ENCODE results near the gene RAI1. TPM values are rescaled to one million over a fixed set of nuclear protein-coding genes. Genes with fewer than 3 reads are reported as not detected.

The RAI1 gene
- total and polyA plus RNA-seq, 5 donors from 2014 or later: 0.80 to 11.4 (median 1.1) TPM

DNA sequence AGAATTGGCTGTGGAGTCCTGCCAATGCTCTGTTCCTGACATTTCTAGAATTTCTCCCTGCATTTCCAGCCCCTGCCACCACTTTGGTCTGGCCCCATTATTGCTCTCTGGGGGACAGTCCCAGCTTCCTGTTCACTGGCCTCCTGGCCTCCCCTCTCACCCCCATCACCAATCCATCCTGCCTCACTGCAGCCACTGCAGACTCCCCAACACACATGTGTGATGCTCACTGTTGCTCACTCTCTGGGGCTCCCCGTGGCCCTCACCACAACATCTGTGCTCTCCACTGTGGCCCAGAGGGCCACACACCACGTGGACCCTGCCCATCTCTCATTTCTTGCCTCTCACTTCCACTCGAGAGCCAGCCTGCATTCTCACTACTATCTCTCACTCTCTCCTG lies 91.0 kb downstream of the RAI1 start:
- H3K4me1 ChIP-seq (ENCODE audit: control insufficient read depth, insufficient read depth, low read length, poor library complexity, severe bottlenecking): no peaks in the 10 kb centered on the region
- Mint-ChIP-seq H3K27ac (peak overlapping the region in 1 of 3 donors; percentile 67), H3K4me1 (peaks cover 0 to 12% (median 4%) of the 10 kb centered on the region in 4 donors), H3K27me3 (no peaks in the 10 kb centered on the region), H3K36me3 (peaks cover 5% of the 10 kb centered on the region), H3K4me3 (no peak overlapping the region), H3K9me3 (no peaks in the 10 kb centered on the region)
- no peak overlapping the region for H3K27ac ChIP-seq (ENCODE audit: insufficient read depth, low read length, poor library complexity, severe bottlenecking)
- no peaks in the 10 kb centered on the region for H3K36me3 ChIP-seq (ENCODE audit: control insufficient read depth, insufficient read depth, low read length)
- no peaks in the 10 kb centered on the region for H3K9me3 ChIP-seq (ENCODE audit: control insufficient read depth in 2 of 2, low read length in 2 of 2)
- no peaks in the 10 kb centered on the region for H3K27me3 ChIP-seq (ENCODE audit: control insufficient read depth, insufficient read depth, low read length)
- ATAC-seq (ENCODE audit: low read depth in 2 of 2): no peak
- no peak overlapping the region for H3K4me3 ChIP-seq (ENCODE audit: low read depth, low read length)
- DNase-seq: no peak

GRCh38 chr17:17774009-17774881 lies 93.0 kb downstream of the RAI1 start:
- Histone ChIP-seq H3K4me1 (ENCODE audit: control insufficient read depth, insufficient read depth, low read length, poor library complexity, severe bottlenecking) (no peaks in the 10 kb centered on the region), H3K36me3 (ENCODE audit: control insufficient read depth, insufficient read depth, low read length) (no peaks in the 10 kb centered on the region), H3K4me3 (ENCODE audit: low read depth, low read length) (no peak overlapping the region), H3K27ac (ENCODE audit: insufficient read depth, low read length, poor library complexity, severe bottlenecking) (no peak overlapping the region), H3K27me3 (ENCODE audit: control insufficient read depth, insufficient read depth, low read length) (no peaks in the 10 kb centered on the region), H3K9me3 (ENCODE audit: control insufficient read depth in 2 of 2, low read length in 2 of 2) (no peaks in the 10 kb centered on the region)
- no peak overlapping the region for H3K4me3 Mint-ChIP-seq
- no peaks in the 10 kb centered on the region for H3K9me3 Mint-ChIP-seq
- peaks cover 5% of the 10 kb centered on the region for H3K36me3 Mint-ChIP-seq
- DNase-seq (no peak), ATAC-seq (ENCODE audit: low read depth in 2 of 2) (no peak)
- H3K27ac Mint-ChIP-seq: no peak overlapping the region
- no peaks in the 10 kb centered on the region for H3K27me3 Mint-ChIP-seq
- H3K4me1 Mint-ChIP-seq: peaks cover 0 to 10% (median 2%) of the 10 kb centered on the region in 4 donors

- H3K36me3 Mint-ChIP-seq: peaks cover 5% of the 10 kb centered on the region
- H3K27me3 Mint-ChIP-seq: peaks cover 6% of the 10 kb centered on the region
- DNase-seq (no peak), ATAC-seq (ENCODE audit: low read depth in 2 of 2) (no peak)
- H3K4me1 Mint-ChIP-seq: peaks cover 0 to 11% (median 5%) of the 10 kb centered on the region in 4 donors
- Histone ChIP-seq H3K4me3 (ENCODE audit: low read depth, low read length) (no peak overlapping the region), H3K27ac (ENCODE audit: insufficient read depth, low read length, poor library complexity, severe bottlenecking) (no peak overlapping the region), H3K27me3 (ENCODE audit: control insufficient read depth, insufficient read depth, low read length) (no peaks in the 10 kb centered on the region), H3K4me1 (ENCODE audit: control insufficient read depth, insufficient read depth, low read length, poor library complexity, severe bottlenecking) (peaks cover 4% of the 10 kb centered on the region), H3K36me3 (ENCODE audit: control insufficient read depth, insufficient read depth, low read length) (no peaks in the 10 kb centered on the region), H3K9me3 (ENCODE audit: control insufficient read depth in 2 of 2, low read length in 2 of 2) (no peaks in the 10 kb centered on the region)
- H3K27ac Mint-ChIP-seq: no peak overlapping the region
- H3K4me3 Mint-ChIP-seq: no peak overlapping the region
- no peaks in the 10 kb centered on the region for H3K9me3 Mint-ChIP-seq
These were observed 95.6 kb downstream of the RAI1 start for GRCh38 chr17:17776889-17777288.

DNA sequence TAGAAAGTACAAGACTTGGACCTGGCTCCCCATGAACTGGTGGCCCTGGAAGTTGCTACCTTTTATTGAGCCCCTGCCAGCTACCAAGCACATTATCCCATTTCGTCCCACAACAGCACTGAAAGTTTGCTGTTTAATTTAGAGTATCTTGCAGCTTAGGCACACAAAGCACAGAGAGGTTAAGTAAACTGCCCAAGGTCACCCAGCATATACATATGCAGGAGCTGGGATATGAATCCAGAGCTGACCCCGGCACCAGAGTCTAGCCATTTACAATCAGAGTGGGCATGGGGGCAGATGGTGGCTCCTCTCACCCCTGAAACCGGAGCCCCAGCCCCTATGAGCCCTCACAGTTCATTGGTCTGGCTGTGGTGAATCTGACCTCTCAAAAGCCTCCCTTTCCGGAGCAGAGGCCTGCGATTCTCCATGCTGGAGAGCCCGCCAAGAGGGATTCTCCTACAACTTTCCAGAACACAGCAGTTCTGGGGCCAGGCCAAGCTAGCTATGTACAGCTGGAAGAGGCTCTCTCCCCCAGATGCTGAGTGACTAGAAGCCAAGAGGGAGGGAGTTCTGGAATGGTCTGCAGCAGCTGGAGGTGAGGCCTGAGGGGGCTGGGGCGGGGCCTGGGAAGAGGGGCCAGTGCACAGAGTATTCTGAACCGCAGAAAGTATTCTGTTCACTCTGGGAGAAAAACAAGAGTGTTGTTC lies 97.2 kb downstream of the RAI1 start:
- H3K27ac Mint-ChIP-seq: no peak overlapping the region
- no peaks in the 10 kb centered on the region for H3K27me3 ChIP-seq (ENCODE audit: control insufficient read depth, insufficient read depth, low read length)
- no peaks in the 10 kb centered on the region for H3K36me3 ChIP-seq (ENCODE audit: control insufficient read depth, insufficient read depth, low read length)
- ATAC-seq (ENCODE audit: low read depth in 2 of 2) (no peak), DNase-seq (no peak)
- no peak overlapping the region for H3K27ac ChIP-seq (ENCODE audit: insufficient read depth, low read length, poor library complexity, severe bottlenecking)
- H3K4me3 Mint-ChIP-seq: no peak overlapping the region
- H3K36me3 Mint-ChIP-seq: no peaks in the 10 kb centered on the region
- peaks cover 0 to 7% (median 5%) of the 10 kb centered on the region in 4 donors for H3K4me1 Mint-ChIP-seq
- H3K9me3 Mint-ChIP-seq: no peaks in the 10 kb centered on the region
- H3K9me3 ChIP-seq (ENCODE audit: control insufficient read depth in 2 of 2, low read length in 2 of 2): no peaks in the 10 kb centered on the region
- H3K4me1 ChIP-seq (ENCODE audit: control insufficient read depth, insufficient read depth, low read length, poor library complexity, severe bottlenecking): peaks cover 19% of the 10 kb centered on the region
- peaks cover 6% of the 10 kb centered on the region for H3K27me3 Mint-ChIP-seq
- H3K4me3 ChIP-seq (ENCODE audit: low read depth, low read length): no peak overlapping the region

DNA sequence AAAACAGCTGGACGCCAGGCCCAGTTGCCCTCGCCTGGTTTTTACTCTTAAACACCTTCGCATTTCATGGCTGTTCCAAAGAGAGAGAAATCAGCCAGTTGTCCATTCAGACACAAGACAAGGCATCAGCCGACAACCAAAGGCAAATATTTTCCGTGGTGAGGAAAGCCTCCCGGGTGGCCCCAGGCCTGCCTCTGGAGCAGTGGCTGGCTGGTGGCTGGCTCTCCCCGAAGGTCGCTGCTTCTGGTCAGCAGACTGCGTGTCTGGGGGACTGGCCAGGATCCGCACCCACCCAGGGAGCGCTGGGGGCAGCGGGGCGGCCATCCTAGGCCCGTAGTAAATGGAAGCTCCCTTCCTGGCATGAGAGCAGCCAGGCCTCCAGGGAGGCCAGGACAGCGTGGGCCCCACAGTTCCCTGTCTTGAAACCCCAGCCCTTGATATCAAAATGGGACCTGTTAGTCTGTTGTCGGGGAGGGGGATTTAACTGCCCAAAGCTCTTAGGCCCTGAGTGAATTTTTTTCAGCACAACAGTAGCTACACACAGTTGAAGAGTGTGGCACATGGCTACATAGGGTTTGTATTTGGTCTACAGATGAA lies 97.9 kb downstream of the RAI1 start:
- peaks cover 0 to 9% (median 5%) of the 10 kb centered on the region in 4 donors for H3K4me1 Mint-ChIP-seq
- ATAC-seq (ENCODE audit: low read depth in 2 of 2): no peak
- no peaks in the 10 kb centered on the region for H3K27me3 ChIP-seq (ENCODE audit: control insufficient read depth, insufficient read depth, low read length)
- H3K9me3 ChIP-seq (ENCODE audit: control insufficient read depth in 2 of 2, low read length in 2 of 2): no peaks in the 10 kb centered on the region
- H3K4me3 ChIP-seq (ENCODE audit: low read depth, low read length): no peak overlapping the region
- peak overlapping the region in 1 of 4 donors; percentile 27 for H3K4me3 Mint-ChIP-seq
- no peak for DNase-seq
- peaks cover 25% of the 10 kb centered on the region for H3K4me1 ChIP-seq (ENCODE audit: control insufficient read depth, insufficient read depth, low read length, poor library complexity, severe bottlenecking)
- H3K27ac Mint-ChIP-seq: no peak overlapping the region
- H3K36me3 ChIP-seq (ENCODE audit: control insufficient read depth, insufficient read depth, low read length): no peaks in the 10 kb centered on the region
- no peak overlapping the region for H3K27ac ChIP-seq (ENCODE audit: insufficient read depth, low read length, poor library complexity, severe bottlenecking)
- no peaks in the 10 kb centered on the region for H3K36me3 Mint-ChIP-seq
- H3K9me3 Mint-ChIP-seq: peaks cover 0 to 1% (median 0%) of the 10 kb centered on the region in 7 donors
- peaks cover 6% of the 10 kb centered on the region for H3K27me3 Mint-ChIP-seq

DNA sequence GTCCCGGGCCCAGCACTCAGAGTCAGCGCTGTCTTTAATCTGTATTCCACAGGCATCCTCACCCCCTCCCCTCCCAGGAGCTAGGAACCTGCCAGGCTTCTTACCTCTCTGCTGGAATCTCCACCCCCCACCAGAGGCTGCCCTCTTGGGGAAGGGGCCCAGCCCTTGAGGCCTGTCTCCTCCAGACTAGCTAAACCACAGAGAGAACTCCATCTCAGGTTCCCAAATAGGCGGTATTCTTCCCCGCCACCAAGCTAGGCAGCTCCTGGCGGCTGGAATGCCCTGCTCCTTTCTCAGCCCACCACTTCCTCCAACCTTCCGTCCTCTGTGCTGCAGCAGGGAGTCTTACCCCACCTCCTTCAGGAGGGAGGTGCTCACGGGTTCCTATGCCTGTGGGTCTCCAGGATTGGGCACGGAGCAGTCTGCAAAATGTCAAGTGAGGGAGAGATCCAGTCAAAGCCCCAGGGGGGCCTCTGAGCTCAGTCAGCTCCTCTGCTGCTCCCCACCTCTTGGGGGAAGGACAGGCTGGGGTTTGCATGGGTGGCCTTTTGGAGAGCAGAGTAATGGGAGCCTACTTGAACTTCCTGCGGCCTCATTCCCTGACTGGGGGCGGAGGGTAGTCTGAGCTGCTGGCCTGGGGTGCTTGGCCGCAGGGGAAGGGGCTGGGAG lies 99.8 kb downstream of the RAI1 start:
- Histone ChIP-seq H3K9me3 (ENCODE audit: control insufficient read depth in 2 of 2, low read length in 2 of 2) (no peaks in the 10 kb centered on the region), H3K27me3 (ENCODE audit: control insufficient read depth, insufficient read depth, low read length) (no peaks in the 10 kb centered on the region), H3K4me1 (ENCODE audit: control insufficient read depth, insufficient read depth, low read length, poor library complexity, severe bottlenecking) (peaks cover 30% of the 10 kb centered on the region), H3K27ac (ENCODE audit: insufficient read depth, low read length, poor library complexity, severe bottlenecking) (no peak overlapping the region), H3K36me3 (ENCODE audit: control insufficient read depth, insufficient read depth, low read length) (no peaks in the 10 kb centered on the region), H3K4me3 (ENCODE audit: low read depth, low read length) (no peak overlapping the region)
- no peak for ATAC-seq (ENCODE audit: low read depth in 2 of 2)
- Mint-ChIP-seq H3K9me3 (peaks cover 0 to 1% (median 0%) of the 10 kb centered on the region in 7 donors), H3K36me3 (no peaks in the 10 kb centered on the region), H3K27me3 (peaks cover 17% of the 10 kb centered on the region), H3K4me3 (peak overlapping the region; percentile 61 to 91 (median 72)), H3K4me1 (peaks cover 0 to 24% (median 9%) of the 10 kb centered on the region in 4 donors), H3K27ac (no peak overlapping the region)
- no peak for DNase-seq

Measured in CD4-positive, CD25-positive, alpha-beta regulatory T cell (primary cell).